Measurements from ENCODE around the gene COX19.

The COX19 gene

GRCh38 chr7:978049-978346 lies 2.6 kb upstream of the COX19 start:
- DNase-seq (ENCODE audit: low read depth in 2 of 2): no peak

- DNase-seq (ENCODE audit: low read depth in 2 of 2): no peak
These were observed 2.1 kb upstream of the COX19 start for GRCh38 chr7:977326-978048.

DNA sequence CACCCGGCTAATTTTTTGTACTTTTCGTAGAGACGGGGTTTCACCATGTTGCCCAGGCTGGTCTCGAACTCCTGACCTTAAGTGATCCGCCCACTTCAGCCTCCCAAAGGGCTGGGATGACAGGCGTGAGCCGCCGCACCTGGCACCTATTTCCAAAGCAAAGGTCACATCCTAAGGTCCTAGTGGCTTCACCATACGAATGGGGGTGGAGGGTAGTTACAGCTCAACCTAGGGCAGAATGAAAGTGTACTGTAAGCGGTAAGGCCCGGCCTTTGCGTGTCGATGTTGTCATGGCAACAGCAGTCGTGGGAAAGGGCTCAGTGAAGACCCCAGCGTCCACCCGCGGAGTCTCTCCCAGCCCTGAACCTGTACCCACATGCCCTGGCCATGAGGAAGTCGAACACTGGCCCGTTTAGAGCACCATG lies 1.6 kb upstream of the COX19 start:
- DNase-seq (ENCODE audit: low read depth in 2 of 2): no peak

GRCh38 chr7:975702-976473 lies 539 bp upstream of the COX19 start:
- DNase-seq (ENCODE audit: low read depth in 2 of 2): no peak

GRCh38 chr7:974172-974571 lies 1.2 kb downstream of the COX19 start:
- no peak for DNase-seq (ENCODE audit: low read depth in 2 of 2)

GRCh38 chr7:973312-973711 lies 2.0 kb downstream of the COX19 start:
- no peak for DNase-seq (ENCODE audit: low read depth in 2 of 2)

- no peak for DNase-seq (ENCODE audit: low read depth in 2 of 2)
These were observed 2.6 kb downstream of the COX19 start for GRCh38 chr7:972676-973309.

DNA sequence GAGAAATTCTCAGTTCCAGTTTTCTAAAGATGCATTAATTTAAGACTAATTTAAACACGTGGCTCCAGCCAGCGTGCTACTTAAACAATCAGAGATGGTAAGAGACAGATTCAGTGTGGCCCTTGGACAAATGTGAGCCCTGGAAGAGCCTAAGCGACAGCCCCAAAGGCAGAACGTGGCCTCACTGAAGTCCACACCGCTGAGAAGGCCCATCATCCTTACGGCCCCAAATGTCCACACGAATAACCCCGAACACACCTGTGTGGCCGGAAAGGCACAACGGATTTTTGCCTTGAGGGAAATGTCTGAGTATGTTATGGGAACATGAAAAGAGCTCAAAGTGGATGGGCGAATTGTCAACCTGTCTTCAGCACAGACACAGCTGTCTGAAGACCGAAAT lies 3.2 kb downstream of the COX19 start:
- no peak for DNase-seq (ENCODE audit: low read depth in 2 of 2)

GRCh38 chr7:970744-971143 lies 4.6 kb downstream of the COX19 start:
- DNase-seq (ENCODE audit: low read depth in 2 of 2): no peak

GRCh38 chr7:969403-969802 lies 5.9 kb downstream of the COX19 start:
- no peak for DNase-seq (ENCODE audit: low read depth in 2 of 2)

- no peak for DNase-seq (ENCODE audit: low read depth in 2 of 2)
These were observed 6.9 kb downstream of the COX19 start for GRCh38 chr7:968205-969105.

DNA sequence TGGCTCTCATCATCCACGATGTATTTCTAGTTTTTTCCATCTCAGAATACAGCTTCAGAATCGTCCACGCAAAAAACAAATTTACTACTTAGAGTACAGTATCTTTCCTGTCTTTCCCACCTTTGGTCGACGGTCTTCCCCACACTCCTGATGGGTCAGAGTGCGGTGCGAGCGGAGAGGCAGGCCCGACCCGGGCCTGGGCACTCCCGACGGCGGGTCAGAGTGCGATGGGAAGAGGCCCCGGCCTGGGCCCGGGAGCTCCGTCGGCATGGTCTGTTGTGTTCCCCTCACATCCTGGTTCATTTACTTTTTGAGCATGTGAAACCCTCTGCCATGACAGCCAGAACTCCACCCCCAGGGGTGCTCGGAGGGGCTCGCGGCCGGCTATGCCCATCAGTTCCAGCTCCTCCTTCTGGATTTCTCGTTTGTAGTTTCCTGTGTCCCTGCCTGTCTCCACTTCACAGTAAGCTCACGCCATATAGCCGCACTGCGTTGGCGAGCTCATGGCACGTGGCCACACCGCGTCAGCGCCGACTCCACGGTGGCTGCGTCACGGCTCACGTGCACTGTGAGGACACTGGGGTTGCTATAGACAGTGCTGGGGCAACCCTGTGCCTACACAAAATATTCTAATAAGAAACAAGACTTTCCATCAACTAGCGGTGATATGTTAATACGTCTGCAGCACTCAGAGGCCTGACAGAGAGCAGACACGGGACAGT lies 7.8 kb downstream of the COX19 start:
- DNase-seq (ENCODE audit: low read depth in 2 of 2): no peak

DNA sequence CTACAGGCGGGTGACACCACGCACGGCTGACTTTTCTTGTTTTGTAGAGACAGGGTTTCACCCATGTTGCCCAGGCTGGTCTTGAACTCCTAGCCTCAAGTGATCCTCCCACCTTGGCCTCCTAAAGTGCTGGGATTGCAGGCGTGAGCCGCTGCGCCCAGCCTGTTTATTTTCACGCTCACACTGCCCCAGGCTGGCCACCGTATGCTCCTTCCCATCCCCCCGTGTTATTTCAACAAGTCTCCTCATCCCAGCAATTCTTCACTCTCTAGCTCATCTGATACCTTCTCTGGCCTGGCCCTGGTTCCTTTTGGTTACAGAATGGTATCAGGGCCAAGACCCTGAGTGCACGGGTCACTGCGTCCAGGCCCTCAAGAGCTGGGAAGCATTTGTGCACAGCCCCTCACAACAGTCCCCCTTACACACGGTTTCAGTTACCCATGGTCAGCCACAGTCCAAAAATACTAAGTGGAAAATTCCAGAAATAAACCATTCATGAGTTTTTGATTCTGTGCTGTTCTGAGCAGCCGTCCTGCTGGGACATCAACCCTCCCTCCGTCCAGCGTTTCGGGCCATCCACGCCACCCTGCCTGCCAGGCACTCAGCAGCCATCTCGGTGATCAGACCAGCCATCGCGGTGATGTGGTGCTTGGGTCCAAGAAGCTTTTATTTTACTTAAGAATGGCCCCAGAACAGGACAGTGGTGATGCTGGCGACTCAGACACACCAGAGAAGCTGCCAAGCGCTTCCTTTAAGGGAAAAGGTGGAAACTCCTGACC lies 8.9 kb downstream of the COX19 start:
- no peak for DNase-seq (ENCODE audit: low read depth in 2 of 2)

DNA sequence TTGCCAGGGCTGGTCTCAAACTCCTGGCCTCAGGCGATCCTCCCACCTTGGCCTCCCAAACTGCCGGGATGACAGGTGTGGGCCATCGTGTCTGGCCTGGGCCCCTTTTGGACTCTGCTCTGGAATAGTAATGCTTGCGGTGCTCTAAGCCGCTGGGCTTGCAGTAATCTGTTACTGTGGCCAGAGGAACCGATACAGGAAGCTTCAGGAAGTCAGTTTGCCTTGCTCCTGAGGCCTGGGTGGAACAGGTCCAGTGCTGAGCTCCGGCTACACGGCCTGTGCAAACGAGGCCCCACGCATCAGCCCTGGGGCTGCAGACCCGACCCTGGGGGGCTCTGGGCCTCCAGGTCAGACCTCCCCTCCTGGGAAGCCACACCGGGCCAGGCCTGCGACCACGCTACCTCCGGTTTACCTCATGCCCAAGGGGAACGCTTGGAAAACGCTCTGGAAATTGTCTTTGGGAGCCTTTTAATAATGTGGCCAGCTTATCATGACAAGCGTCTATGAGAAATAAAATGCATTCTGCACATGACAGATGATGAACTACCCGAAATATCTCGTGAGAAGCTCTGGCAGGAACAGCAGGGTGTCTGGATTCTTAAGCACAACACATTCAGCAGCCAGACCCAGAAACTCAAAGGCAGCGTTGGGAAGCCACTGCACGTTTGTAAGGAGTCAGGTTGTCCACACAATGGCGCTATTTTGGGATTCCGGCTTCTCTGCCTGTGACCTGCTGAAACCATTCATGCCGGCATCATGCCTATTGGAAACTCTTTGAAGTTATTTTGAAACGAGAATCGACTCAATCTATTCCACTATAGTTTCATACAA lies 10.7 kb downstream of the COX19 start:
- no peak for DNase-seq (ENCODE audit: low read depth in 2 of 2)

GRCh38 chr7:963236-964078 lies 11.9 kb downstream of the COX19 start:
- DNase-seq (ENCODE audit: low read depth in 2 of 2): no peak

DNA sequence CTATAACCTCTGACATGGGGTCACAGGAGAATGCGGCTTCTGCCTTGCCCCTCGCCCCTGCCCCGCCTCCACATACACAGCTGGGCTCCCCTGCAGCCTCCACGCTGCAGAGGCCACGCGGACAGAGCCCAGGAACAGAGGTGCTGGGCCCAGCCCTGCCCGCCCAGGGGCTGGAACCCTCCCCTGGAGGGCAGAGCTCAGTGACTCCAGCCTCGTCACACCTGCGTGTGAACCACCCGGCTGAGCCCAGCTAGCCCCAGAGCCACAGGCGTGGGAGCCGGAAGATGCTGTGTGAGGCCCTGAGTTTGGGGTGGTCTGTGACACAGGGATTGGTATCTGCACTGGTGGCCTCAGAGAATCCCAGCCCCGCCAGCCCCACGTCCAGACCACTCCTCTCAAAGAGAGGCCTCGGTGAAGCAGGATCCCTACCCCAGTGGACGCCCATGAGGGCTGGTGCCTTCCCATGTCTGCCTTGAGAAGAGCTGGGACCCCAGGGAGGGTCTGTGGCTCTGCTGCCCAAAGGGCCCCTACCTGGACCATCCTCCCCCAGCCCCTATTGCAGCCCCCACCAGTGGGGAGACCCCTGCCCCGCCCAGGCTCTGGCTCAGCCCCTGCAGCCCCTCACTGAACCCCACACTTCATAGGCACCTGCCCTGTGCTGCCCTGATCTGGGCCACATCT lies 12.8 kb downstream of the COX19 start:
- no peak for DNase-seq (ENCODE audit: low read depth in 2 of 2)

- DNase-seq (ENCODE audit: low read depth in 2 of 2): no peak
These were observed 13.6 kb downstream of the COX19 start for GRCh38 chr7:961546-962400.
